ENCODE measurements around the gene NBPF9.
"Not testable (repeated sequence)": the region's sequence is repeated elsewhere in the genome, so short reads cannot be mapped to it uniquely, and the experiment has no call there.

DNA sequence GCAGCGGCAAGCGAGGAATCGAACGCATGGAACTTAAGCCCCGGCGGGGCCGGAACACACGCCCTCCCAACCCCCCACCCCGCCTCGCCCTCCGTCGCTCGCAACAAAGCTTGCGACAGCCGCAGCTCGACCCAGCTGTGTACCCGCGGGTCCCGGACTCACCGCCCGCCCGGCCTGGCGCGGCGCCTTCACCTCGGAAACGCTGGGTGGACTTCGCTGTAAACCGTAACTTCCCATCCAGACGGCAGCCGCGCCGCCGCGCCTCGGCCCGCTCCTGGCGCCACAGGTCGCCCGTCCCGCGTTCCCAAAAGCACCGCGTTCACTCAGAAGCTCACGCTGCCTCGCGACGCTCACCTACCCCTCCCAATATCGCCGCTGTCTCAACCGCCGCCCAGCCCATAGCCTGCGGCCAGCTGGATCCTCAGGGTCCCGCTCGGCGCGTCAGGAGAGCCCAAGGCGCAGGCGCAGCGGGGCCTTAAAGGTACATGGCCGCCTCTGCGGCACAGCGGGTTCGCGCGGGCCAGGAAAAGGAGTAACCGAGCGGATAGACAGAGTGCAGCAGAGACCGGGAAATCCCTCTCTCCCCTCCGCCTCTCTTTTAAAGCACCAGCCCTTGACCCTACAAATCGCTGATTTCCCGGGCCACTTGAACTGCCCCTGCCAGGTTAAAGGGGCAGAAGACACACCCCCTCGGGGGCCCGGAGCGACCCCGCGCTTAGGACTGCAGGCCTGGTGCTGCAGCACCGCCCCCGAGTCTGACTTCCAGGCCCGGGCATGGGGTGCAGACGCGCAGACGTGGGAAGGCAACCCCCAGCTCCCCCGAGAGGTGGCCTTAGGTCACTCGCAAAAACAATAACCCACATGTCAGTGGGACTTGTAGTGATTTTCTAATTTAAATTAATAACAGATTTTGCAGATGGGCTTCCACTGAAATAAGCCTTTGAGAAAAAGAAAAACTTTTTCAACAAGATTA lies at the start of gene NBPF9:
- TF ChIP-seq, protein P1, sequence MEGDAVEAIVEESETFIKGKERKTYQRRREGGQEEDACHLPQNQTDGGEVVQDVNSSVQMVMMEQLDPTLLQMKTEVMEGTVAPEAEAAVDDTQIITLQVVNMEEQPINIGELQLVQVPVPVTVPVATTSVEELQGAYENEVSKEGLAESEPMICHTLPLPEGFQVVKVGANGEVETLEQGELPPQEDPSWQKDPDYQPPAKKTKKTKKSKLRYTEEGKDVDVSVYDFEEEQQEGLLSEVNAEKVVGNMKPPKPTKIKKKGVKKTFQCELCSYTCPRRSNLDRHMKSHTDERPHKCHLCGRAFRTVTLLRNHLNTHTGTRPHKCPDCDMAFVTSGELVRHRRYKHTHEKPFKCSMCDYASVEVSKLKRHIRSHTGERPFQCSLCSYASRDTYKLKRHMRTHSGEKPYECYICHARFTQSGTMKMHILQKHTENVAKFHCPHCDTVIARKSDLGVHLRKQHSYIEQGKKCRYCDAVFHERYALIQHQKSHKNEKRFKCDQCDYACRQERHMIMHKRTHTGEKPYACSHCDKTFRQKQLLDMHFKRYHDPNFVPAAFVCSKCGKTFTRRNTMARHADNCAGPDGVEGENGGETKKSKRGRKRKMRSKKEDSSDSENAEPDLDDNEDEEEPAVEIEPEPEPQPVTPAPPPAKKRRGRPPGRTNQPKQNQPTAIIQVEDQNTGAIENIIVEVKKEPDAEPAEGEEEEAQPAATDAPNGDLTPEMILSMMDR (IDR thresholded peaks at IDR 0.05) = not testable (repeated sequence)
- TF ChIP-seq, protein P2, sequence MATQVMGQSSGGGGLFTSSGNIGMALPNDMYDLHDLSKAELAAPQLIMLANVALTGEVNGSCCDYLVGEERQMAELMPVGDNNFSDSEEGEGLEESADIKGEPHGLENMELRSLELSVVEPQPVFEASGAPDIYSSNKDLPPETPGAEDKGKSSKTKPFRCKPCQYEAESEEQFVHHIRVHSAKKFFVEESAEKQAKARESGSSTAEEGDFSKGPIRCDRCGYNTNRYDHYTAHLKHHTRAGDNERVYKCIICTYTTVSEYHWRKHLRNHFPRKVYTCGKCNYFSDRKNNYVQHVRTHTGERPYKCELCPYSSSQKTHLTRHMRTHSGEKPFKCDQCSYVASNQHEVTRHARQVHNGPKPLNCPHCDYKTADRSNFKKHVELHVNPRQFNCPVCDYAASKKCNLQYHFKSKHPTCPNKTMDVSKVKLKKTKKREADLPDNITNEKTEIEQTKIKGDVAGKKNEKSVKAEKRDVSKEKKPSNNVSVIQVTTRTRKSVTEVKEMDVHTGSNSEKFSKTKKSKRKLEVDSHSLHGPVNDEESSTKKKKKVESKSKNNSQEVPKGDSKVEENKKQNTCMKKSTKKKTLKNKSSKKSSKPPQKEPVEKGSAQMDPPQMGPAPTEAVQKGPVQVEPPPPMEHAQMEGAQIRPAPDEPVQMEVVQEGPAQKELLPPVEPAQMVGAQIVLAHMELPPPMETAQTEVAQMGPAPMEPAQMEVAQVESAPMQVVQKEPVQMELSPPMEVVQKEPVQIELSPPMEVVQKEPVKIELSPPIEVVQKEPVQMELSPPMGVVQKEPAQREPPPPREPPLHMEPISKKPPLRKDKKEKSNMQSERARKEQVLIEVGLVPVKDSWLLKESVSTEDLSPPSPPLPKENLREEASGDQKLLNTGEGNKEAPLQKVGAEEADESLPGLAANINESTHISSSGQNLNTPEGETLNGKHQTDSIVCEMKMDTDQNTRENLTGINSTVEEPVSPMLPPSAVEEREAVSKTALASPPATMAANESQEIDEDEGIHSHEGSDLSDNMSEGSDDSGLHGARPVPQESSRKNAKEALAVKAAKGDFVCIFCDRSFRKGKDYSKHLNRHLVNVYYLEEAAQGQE (IDR thresholded peaks at IDR 0.05; ENCODE audit: insufficient read depth in 1 of 2, low read depth in 2 of 2, low read length in 1 of 2) = not testable (repeated sequence)
- not testable (repeated sequence) for TF ChIP-seq SIN3A (IDR thresholded peaks at IDR 0.05; ENCODE audit: borderline replicate concordance, insufficient read depth, low read depth, low read length); POLR2AphosphoS5 (IDR thresholded peaks at IDR 0.05; ENCODE audit: low read depth, low read length); TCF7L2 (IDR thresholded peaks at IDR 0.05; ENCODE audit: low read depth, low read length)

Measured in Panc1 (cell line).